H9 (cell line): ENCODE data around the gene NPR1. TPM values are rescaled to one million over a fixed set of nuclear protein-coding genes. Genes with fewer than 3 reads are reported as not detected.

Source experiments
- DNase-seq: peaks from one replicate; pipeline ENCODE4 v3.0.0-alpha.2; 2017
- H2AFZ ChIP-seq: one replicate; pipeline ENCODE4 v1.6.1; 2013; ENCODE audit warnings: mild to moderate bottlenecking, low read length, control low read depth, moderate library complexity
- H2AK5ac ChIP-seq: 2 replicates; pipeline ENCODE4 v1.6.1; 2013; ENCODE audit warnings: low read length, control low read depth, mixed read lengths; ENCODE audit not compliant: insufficient read length
- H2BK120ac ChIP-seq: one replicate; pipeline ENCODE4 v1.6.1; 2013; ENCODE audit warnings: low read depth, mild to moderate bottlenecking, low read length, control low read depth, inconsistent platforms; ENCODE audit not compliant: poor library complexity, severe bottlenecking
- H2BK12ac ChIP-seq: 2 replicates; pipeline ENCODE4 v1.6.1; 2013; ENCODE audit warnings: low read length, control low read depth, mixed read lengths, low read depth; ENCODE audit not compliant: insufficient read length
- H2BK15ac ChIP-seq: 2 replicates; pipeline ENCODE4 v1.6.1; 2013; ENCODE audit warnings: low read depth, low read length, control low read depth
- H2BK20ac ChIP-seq: one replicate; pipeline ENCODE4 v1.6.1; 2013; ENCODE audit warnings: low read depth, mild to moderate bottlenecking, low read length, control low read depth, inconsistent platforms; ENCODE audit not compliant: poor library complexity, severe bottlenecking
- H2BK5ac ChIP-seq: 2 replicates; pipeline ENCODE4 v1.6.1; 2013; ENCODE audit warnings: low read length, control low read depth, mixed read lengths; ENCODE audit not compliant: insufficient read length
- H3K14ac ChIP-seq: 2 replicates; pipeline ENCODE4 v1.6.1; 2013; ENCODE audit warnings: low read length, control low read depth; ENCODE audit not compliant: insufficient read depth
- H3K18ac ChIP-seq: 2 replicates; pipeline ENCODE4 v1.6.1; 2013; ENCODE audit warnings: low read depth, mild to moderate bottlenecking, mixed read lengths, low read length, control low read depth; ENCODE audit not compliant: insufficient read length
- H3K23ac ChIP-seq: 2 replicates; pipeline ENCODE4 v1.6.1; 2013; ENCODE audit warnings: low read length, control low read depth, mixed read lengths, low read depth; ENCODE audit not compliant: insufficient read length
- H3K23me2 ChIP-seq: 2 replicates; pipeline ENCODE4 v1.6.1; 2013; ENCODE audit warnings: low read depth, mild to moderate bottlenecking, mixed read lengths, low read length, control low read depth; ENCODE audit not compliant: insufficient read length, poor library complexity, severe bottlenecking
- H3K27ac ChIP-seq: 2 replicates; pipeline ENCODE4 v1.5.1; 2013; ENCODE audit warnings: low read length, control low read depth, mixed read lengths, low read depth; ENCODE audit not compliant: insufficient read length
- H3K27me3 ChIP-seq: 2 replicates; pipeline ENCODE4 v1.6.1; 2013; ENCODE audit warnings: low read length, control low read depth, inconsistent platforms; ENCODE audit not compliant: insufficient read depth
- H3K4ac ChIP-seq: 2 replicates; pipeline ENCODE4 v1.6.1; 2013; ENCODE audit warnings: low read depth, mild to moderate bottlenecking, control low read depth, inconsistent platforms, low read length, moderate library complexity
- H3K4me1 ChIP-seq: 2 replicates; pipeline ENCODE4 v1.6.1; 2013; ENCODE audit warnings: low read length, control low read depth, inconsistent platforms; ENCODE audit not compliant: insufficient read depth
- H3K4me2 ChIP-seq: 2 replicates; pipeline ENCODE4 v1.6.1; 2013; ENCODE audit warnings: low read length, control low read depth, mixed read lengths; ENCODE audit not compliant: insufficient read length, insufficient read depth
- H3K56ac ChIP-seq: 2 replicates; pipeline ENCODE4 v1.6.1; 2013; ENCODE audit warnings: low read depth, mild to moderate bottlenecking, mixed read lengths, low read length, control low read depth; ENCODE audit not compliant: insufficient read length
- H3K79me1 ChIP-seq: 2 replicates; pipeline ENCODE4 v1.6.1; 2013; ENCODE audit warnings: low read depth, mild to moderate bottlenecking, moderate library complexity, low read length, control low read depth, inconsistent platforms; ENCODE audit not compliant: insufficient read depth, poor library complexity, severe bottlenecking
- H3K79me2 ChIP-seq: 2 replicates; pipeline ENCODE4 v1.6.1; 2013; ENCODE audit warnings: low read length, control low read depth, inconsistent platforms; ENCODE audit not compliant: insufficient read depth
- H3K9ac ChIP-seq: 2 replicates; pipeline ENCODE4 v1.6.1; 2013; ENCODE audit warnings: low read length, control low read depth, mixed read lengths; ENCODE audit not compliant: insufficient read length; ENCODE audit errors: extremely low read depth
- H3K9me3 ChIP-seq: one replicate; pipeline ENCODE4 v1.6.1; 2013; ENCODE audit warnings: low read depth, low read length, inconsistent platforms; ENCODE audit not compliant: control insufficient read depth
- H3T11ph ChIP-seq: one replicate; pipeline ENCODE4 v1.6.1; 2013; ENCODE audit warnings: mild to moderate bottlenecking, low read length, control low read depth, inconsistent platforms
- H4K20me1 ChIP-seq: one replicate; pipeline ENCODE4 v1.6.1; 2013; ENCODE audit not compliant: control insufficient read depth, insufficient read length, insufficient read depth
- H4K5ac ChIP-seq: 2 replicates; pipeline ENCODE4 v1.6.1; 2013; ENCODE audit warnings: low read depth, mild to moderate bottlenecking, mixed read lengths, low read length, control low read depth; ENCODE audit not compliant: insufficient read length
- H4K8ac ChIP-seq: replicated peaks from 2 replicates; pipeline ENCODE4 v1.6.1; 2013; ENCODE audit warnings: low read length, control low read depth, mixed read lengths, low read depth; ENCODE audit not compliant: insufficient read length
- H4K91ac ChIP-seq: 2 replicates; pipeline ENCODE4 v1.6.1; 2013; ENCODE audit warnings: low read depth, mild to moderate bottlenecking, moderate library complexity, mixed read lengths, low read length, control low read depth; ENCODE audit not compliant: insufficient read length
- H3K27ac Mint-ChIP-seq, 3 experiments: 2 replicates in 2 of 3; 3 replicates in 1 of 3; pipeline ENCODE4 v1.8.0; 2020 to 2021; ENCODE audit warnings: mixed read lengths in 3 of 3, mild to moderate bottlenecking in 1 of 3, moderate library complexity in 1 of 3
- H3K27me3 Mint-ChIP-seq: 2 replicates; pipeline ENCODE4 v1.8.0; 2021; ENCODE audit warnings: low read depth, mild to moderate bottlenecking, moderate library complexity, mixed read lengths
- H3K36me3 Mint-ChIP-seq, 3 experiments: 2 replicates in 2 of 3; 3 replicates in 1 of 3; pipeline ENCODE4 v1.8.0; 2020 to 2021; ENCODE audit warnings: low read depth in 3 of 3, mixed read lengths in 3 of 3; ENCODE audit not compliant: insufficient read depth in 1 of 3
- H3K4me1 Mint-ChIP-seq, 2 experiments: 2 replicates each; pipeline ENCODE4 v1.8.0; 2020; ENCODE audit warnings: mixed read lengths in 2 of 2
- H3K4me3 Mint-ChIP-seq, 2 experiments: 2 replicates in 1 of 2; 3 replicates in 1 of 2; pipeline ENCODE4 v1.8.0; 2020 to 2021; ENCODE audit warnings: mild to moderate bottlenecking in 2 of 2, mixed read lengths in 2 of 2, moderate library complexity in 1 of 2
- H3K9me3 Mint-ChIP-seq, 2 experiments: 2 replicates in 1 of 2; 3 replicates in 1 of 2; pipeline ENCODE4 v1.8.0; 2020; ENCODE audit warnings: mild to moderate bottlenecking in 2 of 2, mixed read lengths in 2 of 2, moderate library complexity in 1 of 2
- WGBS: extraction: QIAGEN DNeasy Blood & Tissue Kit; methylation state at CpG from one replicate; pipeline ENCODE4 v1.1.7; 2013; ENCODE audit warnings: missing lambda C conversion rate, low lambda C conversion rate, mixed read lengths; ENCODE audit not compliant: insufficient read length; ENCODE audit errors: extremely low coverage; 5-methylcytosine and 5-hydroxymethylcytosine counted together
- total RNA-seq: library from RNA; stranded (reverse); gene quantifications from 2 replicates; pipeline ENCODE4 v1.2.1, GENCODE V29; 2021
- TF ChIP-seq, protein P1 (sequence below): fragments of 200-600 bp; sonication (generic); conservative IDR thresholded peaks from 3 replicates; pipeline ENCODE4 v1.8.0; 2021; ENCODE audit warnings: antibody characterized with exemption, mild to moderate bottlenecking

Gene NPR1
- total RNA-seq, 1 experiment from 2014 or later: 8.6 TPM

- Histone ChIP-seq H2AFZ (no peak overlapping the region), H3K23ac (no peak overlapping the region), H3K79me2 (peaks cover 4% of the 10 kb centered on the region; the same call in 1 of the 2 replicates), H2BK20ac (no peak overlapping the region), H2BK15ac (no peak overlapping the region), H4K91ac (no peak overlapping the region), H3K14ac (no peak overlapping the region), H3K18ac (no peak overlapping the region), H2BK120ac (no peak overlapping the region), H2BK12ac (no peak overlapping the region), H3K4me2 (no peak overlapping the region), H3K4ac (no peak overlapping the region), H3K4me1 (no peaks in the 10 kb centered on the region), H3K56ac (no peak overlapping the region), H4K5ac (no peak overlapping the region), H3K79me1 (no peaks in the 10 kb centered on the region), H3K27ac (no peak overlapping the region), H3T11ph (no peak overlapping the region), H2AK5ac (no peak overlapping the region), H3K23me2 (peaks cover 12% of the 10 kb centered on the region), H2BK5ac (no peak overlapping the region), H3K9ac (no peak overlapping the region), H4K20me1 (no peaks in the 10 kb centered on the region), H3K27me3 (no peaks in the 10 kb centered on the region), H3K9me3 (no peaks in the 10 kb centered on the region), H4K8ac (no peak overlapping the region)
- Mint-ChIP-seq H3K27ac (peak overlapping the region in 2 of 3 experiments; percentile 63 to 83; a peak in 2 of 7 replicates), H3K9me3 (peaks cover 0 to 3% of the 10 kb centered on the region in 2 experiments; a peak in 1 of 5 replicates), H3K4me1 (peaks cover 13 to 16% of the 10 kb centered on the region in 2 experiments), H3K27me3 (no peaks in the 10 kb centered on the region), H3K4me3 (peak overlapping the region; percentile 75 to 99), H3K36me3 (peaks cover 39 to 67% (median 54%) of the 10 kb centered on the region in 3 experiments)
- DNase-seq: no peak
- TF ChIP-seq, protein P1, sequence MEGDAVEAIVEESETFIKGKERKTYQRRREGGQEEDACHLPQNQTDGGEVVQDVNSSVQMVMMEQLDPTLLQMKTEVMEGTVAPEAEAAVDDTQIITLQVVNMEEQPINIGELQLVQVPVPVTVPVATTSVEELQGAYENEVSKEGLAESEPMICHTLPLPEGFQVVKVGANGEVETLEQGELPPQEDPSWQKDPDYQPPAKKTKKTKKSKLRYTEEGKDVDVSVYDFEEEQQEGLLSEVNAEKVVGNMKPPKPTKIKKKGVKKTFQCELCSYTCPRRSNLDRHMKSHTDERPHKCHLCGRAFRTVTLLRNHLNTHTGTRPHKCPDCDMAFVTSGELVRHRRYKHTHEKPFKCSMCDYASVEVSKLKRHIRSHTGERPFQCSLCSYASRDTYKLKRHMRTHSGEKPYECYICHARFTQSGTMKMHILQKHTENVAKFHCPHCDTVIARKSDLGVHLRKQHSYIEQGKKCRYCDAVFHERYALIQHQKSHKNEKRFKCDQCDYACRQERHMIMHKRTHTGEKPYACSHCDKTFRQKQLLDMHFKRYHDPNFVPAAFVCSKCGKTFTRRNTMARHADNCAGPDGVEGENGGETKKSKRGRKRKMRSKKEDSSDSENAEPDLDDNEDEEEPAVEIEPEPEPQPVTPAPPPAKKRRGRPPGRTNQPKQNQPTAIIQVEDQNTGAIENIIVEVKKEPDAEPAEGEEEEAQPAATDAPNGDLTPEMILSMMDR: no peak
- WGBS: no CpG with 5 or more reads among the region's 7 CpGs
These were observed 42.6 kb upstream of the NPR1 start for GRCh38 chr1:153635872-153636271.
